Stimulated activated CD4-positive, alpha-beta T cell treated with anti-CD3 and anti-CD28 coated beads, Interleukin-12 subunit alpha, Interleukin-12 subunit beta, amount 100 ng/mL, for 48 hours (primary cell): ENCODE measurements around the gene TINCR.
"Not testable (repeated sequence)": the region's sequence is repeated elsewhere in the genome, so short reads cannot be mapped to it uniquely, and the experiment has no call there.

Experiments used
- DNase-seq, 3 donors: peaks; one replicate each; pipeline ENCODE4 v3.0.0-alpha.2; 2020; ENCODE audit warnings: low read depth in 2 of 3, low spot score in 1 of 3

The TINCR gene

GRCh38 chr19:5561559-5561958 is 6.2 kb downstream of the TINCR start:
- no peak for DNase-seq

GRCh38 chr19:5560156-5560555 is 7.6 kb downstream of the TINCR start:
- no peak for DNase-seq

GRCh38 chr19:5559804-5560133 is 8.0 kb downstream of the TINCR start:
- no peak for DNase-seq

GRCh38 chr19:5558101-5558621 is 9.6 kb downstream of the TINCR start:
- no peak for DNase-seq

- no peak for DNase-seq
Measured at GRCh38 chr19:5557691-5558090, 10.1 kb downstream of the TINCR start.

- no peak for DNase-seq
Measured at GRCh38 chr19:5554828-5555227, 12.9 kb downstream of the TINCR start.

- no peak for DNase-seq
Measured at GRCh38 chr19:5553892-5554291, 13.9 kb downstream of the TINCR start.

GRCh38 chr19:5547881-5548280 is 19.9 kb downstream of the TINCR start:
- peak in 1 of 3 donors; percentile 8 for DNase-seq

GRCh38 chr19:5545984-5546383 is 21.8 kb downstream of the TINCR start:
- DNase-seq = no peak

GRCh38 chr19:5545051-5545450 is 22.7 kb downstream of the TINCR start:
- DNase-seq = no peak

- no peak for DNase-seq
Measured at GRCh38 chr19:5542665-5543064, 25.1 kb downstream of the TINCR start.

- no peak for DNase-seq
Measured at GRCh38 chr19:5541456-5541855, 26.3 kb downstream of the TINCR start.

GRCh38 chr19:5540208-5540607 is 27.5 kb downstream of the TINCR start:
- no peak for DNase-seq

- no peak for DNase-seq
Measured at GRCh38 chr19:5537870-5538269, 29.9 kb downstream of the TINCR start.

- DNase-seq = not testable (repeated sequence)
Measured at GRCh38 chr19:5536982-5537579, 30.7 kb downstream of the TINCR start.

- DNase-seq = no peak
Measured at GRCh38 chr19:5536337-5536894, 31.3 kb downstream of the TINCR start.

GRCh38 chr19:5534787-5535586 is 32.8 kb downstream of the TINCR start:
- DNase-seq = peak in 2 of 3 donors; percentile 6 to 40

GRCh38 chr19:5533257-5533656 is 34.5 kb downstream of the TINCR start:
- DNase-seq = no peak

GRCh38 chr19:5530701-5531100 is 37.1 kb downstream of the TINCR start:
- no peak for DNase-seq

GRCh38 chr19:5526691-5527090 is 41.1 kb downstream of the TINCR start:
- DNase-seq = no peak

GRCh38 chr19:5524081-5524480 is 43.7 kb downstream of the TINCR start:
- no peak for DNase-seq

GRCh38 chr19:5522106-5522505 is 45.6 kb downstream of the TINCR start:
- DNase-seq = no peak
